Liver (tissue), 9 donors: Measurements from ENCODE around the gene ZNF330. TPM values are rescaled to one million over a fixed set of nuclear protein-coding genes. Genes with fewer than 3 reads are reported as not detected.
"Not testable (repeated sequence)": the region's sequence is repeated elsewhere in the genome, so short reads cannot be mapped to it uniquely, and the experiment has no call there.

Experiments
- DNase-seq: peaks from one replicate; pipeline ENCODE4 v3.0.0-alpha.2; 2017; ENCODE audit warnings: low spot score
- H3K27ac ChIP-seq, 2 donors: one replicate each; pipeline ENCODE4 v1.7.0; 2013; ENCODE audit warnings: inconsistent platforms in 2 of 2, low read length in 2 of 2, control low read depth in 1 of 2, low read depth in 1 of 2, mild to moderate bottlenecking in 1 of 2
- H3K27me3 ChIP-seq, 4 donors: one replicate each; pipeline versions ENCODE4 v1.6.1 to v1.7.0; 2013; ENCODE audit warnings: low read length in 3 of 4, inconsistent platforms in 1 of 4, mild to moderate bottlenecking in 1 of 4, moderate library complexity in 1 of 4; ENCODE audit not compliant: control insufficient read depth in 4 of 4, insufficient read depth in 4 of 4
- H3K36me3 ChIP-seq, 4 donors: one replicate each; pipeline versions ENCODE4 v1.6.1 to v1.7.0; 2013; ENCODE audit warnings: low read length in 3 of 4, mild to moderate bottlenecking in 3 of 4, low read depth in 1 of 4, moderate library complexity in 1 of 4; ENCODE audit not compliant: control insufficient read depth in 4 of 4, insufficient read depth in 3 of 4
- H3K4me1 ChIP-seq, 4 donors: one replicate each; pipeline versions ENCODE4 v1.6.1 to v1.7.0; 2013; ENCODE audit warnings: low read length in 3 of 4, mild to moderate bottlenecking in 3 of 4, moderate library complexity in 1 of 4; ENCODE audit not compliant: control insufficient read depth in 4 of 4, insufficient read depth in 4 of 4
- H3K4me3 ChIP-seq, 3 donors: one replicate each; pipeline versions ENCODE4 v1.6.1 to v1.7.0; 2013; ENCODE audit warnings: low read length in 3 of 3, control low read depth in 1 of 3, low read depth in 1 of 3, mild to moderate bottlenecking in 1 of 3
- H3K9ac ChIP-seq, 2 donors: one replicate each; pipeline ENCODE4 v1.7.0; 2013; ENCODE audit warnings: low read length in 2 of 2, mild to moderate bottlenecking in 2 of 2, moderate library complexity in 2 of 2, control low read depth in 1 of 2, low read depth in 1 of 2
- H3K9me3 ChIP-seq, 4 donors: one replicate each; pipeline versions ENCODE4 v1.6.1 to v1.7.0; 2013; ENCODE audit warnings: low read length in 3 of 4; ENCODE audit not compliant: control insufficient read depth in 4 of 4
- ATF3 ChIP-seq: IDR thresholded peaks from 2 replicates; pipeline ENCODE4 v1.6.1; 2016; ENCODE audit warnings: antibody characterized with exemption
- CTCF ChIP-seq: fragments of 150-350 bp; IDR thresholded peaks from 2 replicates; pipeline ENCODE4 v1.5.1; 2017; ENCODE audit warnings: improper control_type of control experiment, low read depth, low read length; ENCODE audit not compliant: missing input control
- EGR1 ChIP-seq, 2 donors: IDR thresholded peaks; 2 replicates each; pipeline ENCODE4 v1.6.1; 2016 to 2018; ENCODE audit warnings: antibody characterized with exemption in 2 of 2, low read depth in 2 of 2
- FOXA1 ChIP-seq: IDR thresholded peaks from 2 replicates; pipeline ENCODE4 v1.6.1; 2016; ENCODE audit warnings: antibody characterized with exemption
- FOXA2 ChIP-seq: IDR thresholded peaks from 2 replicates; pipeline ENCODE4 v1.6.1; 2016; ENCODE audit warnings: antibody characterized with exemption
- GABPA ChIP-seq, 2 donors: IDR thresholded peaks in 1 of 2; conservative IDR thresholded peaks in 1 of 2; 2 replicates each; pipeline ENCODE4 v1.6.1; 2016; ENCODE audit warnings: antibody characterized with exemption in 2 of 2, mild to moderate bottlenecking in 1 of 2, moderate library complexity in 1 of 2
- HNF4A ChIP-seq, 2 donors: conservative IDR thresholded peaks; 2 replicates each; pipeline ENCODE4 v1.6.1; 2016; ENCODE audit warnings: antibody characterized with exemption in 2 of 2, mild to moderate bottlenecking in 2 of 2
- HNF4G ChIP-seq: IDR thresholded peaks from 2 replicates; pipeline ENCODE4 v1.6.1; 2016; ENCODE audit warnings: antibody characterized with exemption
- JUND ChIP-seq, 2 donors: IDR thresholded peaks; 2 replicates each; pipeline ENCODE4 v1.6.1; 2016; ENCODE audit warnings: antibody characterized with exemption in 2 of 2
- MAX ChIP-seq: IDR thresholded peaks from 2 replicates; pipeline ENCODE4 v1.6.1; 2016; ENCODE audit warnings: antibody characterized with exemption
- NR2F2 ChIP-seq: IDR thresholded peaks from 2 replicates; pipeline ENCODE4 v1.6.1; 2016; ENCODE audit warnings: antibody characterized with exemption
- RAD21 ChIP-seq, 2 donors: IDR thresholded peaks; 2 replicates each; pipeline ENCODE4 v1.6.1; 2016; ENCODE audit warnings: antibody characterized with exemption in 2 of 2, mild to moderate bottlenecking in 2 of 2
- REST ChIP-seq: IDR thresholded peaks from 2 replicates; pipeline ENCODE4 v1.6.1; 2016; ENCODE audit warnings: antibody characterized with exemption, mild to moderate bottlenecking
- RXRA ChIP-seq, 2 donors: IDR thresholded peaks; 2 replicates each; pipeline ENCODE4 v1.6.1; 2017 to 2018; ENCODE audit warnings: antibody characterized with exemption in 2 of 2, mild to moderate bottlenecking in 1 of 2
- SP1 ChIP-seq: IDR thresholded peaks from 2 replicates; pipeline ENCODE4 v1.6.1; 2018; ENCODE audit warnings: antibody characterized with exemption, mild to moderate bottlenecking
- TAF1 ChIP-seq: conservative IDR thresholded peaks from 2 replicates; pipeline ENCODE4 v1.6.1; 2016; ENCODE audit warnings: antibody characterized with exemption, mild to moderate bottlenecking
- YY1 ChIP-seq: IDR thresholded peaks from 2 replicates; pipeline ENCODE4 v1.6.1; 2016; ENCODE audit warnings: antibody characterized with exemption, mild to moderate bottlenecking
- ZBTB33 ChIP-seq: IDR thresholded peaks from 2 replicates; pipeline ENCODE4 v1.6.1; 2016; ENCODE audit warnings: antibody characterized with exemption
- WGBS: extraction: QIAGEN DNeasy Blood & Tissue Kit; methylation state at CpG from one replicate; pipeline ENCODE4 v1.1.7; 2013; 5-methylcytosine and 5-hydroxymethylcytosine counted together
- polyA plus RNA-seq, 2 donors: library from polyadenylated mRNA; stranded (reverse) in 1 of 2; unstranded in 1 of 2; fragments of 200-250 nt in 1 of 2; fragments of >200 nt in 1 of 2; fragmentation: Nextera tagmentation in 1 of 2; extraction: Ambion mirVana in 1 of 2; gene quantifications; one replicate each; pipeline versions ENCODE4 v1.2.1 to v1.2.3, GENCODE V29; 2013 to 2015
- total RNA-seq, 2 donors: library from RNA; depleted of rRNA; stranded (reverse); fragments of >200 nt; gene quantifications; one replicate each; pipeline ENCODE4 v1.2.3, GENCODE V29; 2014
- donor health status: healthy.
- donor health status: healthy.
- donor health status: healthy.
- donor health status: healthy.
- donor health status: healthy.

The ZNF330 gene
- total and polyA plus RNA-seq, 4 donors, result 11.7 to 23.2 (median 19.0) TPM

- no peak for DNase-seq
- H3K27me3 ChIP-seq, result peaks cover 0 to 2% (median 0%) of the 10 kb centered on the region in 4 donors
- no peak overlapping the region for H3K27ac ChIP-seq
- no peak overlapping the region for H3K9ac ChIP-seq
- no peak for TF ChIP-seq NR2F2
- no peak for TF ChIP-seq SP1
- no peak for TF ChIP-seq GABPA (IDR thresholded peaks at IDR 0.05 in 1 of 2, conservative IDR thresholded peaks at IDR 0.05 in 1 of 2)
- no peak for TF ChIP-seq CTCF
- no peak for TF ChIP-seq FOXA1
- TF ChIP-seq ATF3, result no peak
- no peaks in the 10 kb centered on the region for H3K4me1 ChIP-seq
- no peak overlapping the region for H3K4me3 ChIP-seq
- no peaks in the 10 kb centered on the region for H3K9me3 ChIP-seq
- no peaks in the 10 kb centered on the region for H3K36me3 ChIP-seq
- 81% methylated on average over 2 of the region's 2 CpGs for WGBS
These were observed 39.5 kb upstream of the ZNF330 start for GRCh38 chr4:141180991-141181761.

- not testable (repeated sequence) for H3K27me3 ChIP-seq, H3K36me3 ChIP-seq, H3K27ac ChIP-seq, H3K9ac ChIP-seq, H3K4me3 ChIP-seq, H3K9me3 ChIP-seq, H3K4me1 ChIP-seq, DNase-seq
- WGBS, result 61% methylated on average over 2 of the region's 2 CpGs
These were observed 37.2 kb upstream of the ZNF330 start for GRCh38 chr4:141183491-141183890.

GRCh38 chr4:141192564-141192963, 28.1 kb upstream of the ZNF330 start:
- 95% methylated on average over 2 of the region's 2 CpGs for WGBS
- Histone ChIP-seq H3K4me1 (peaks cover 5 to 16% (median 12%) of the 10 kb centered on the region in 4 donors), H3K9ac (no peak overlapping the region), H3K27ac (no peak overlapping the region), H3K9me3 (no peaks in the 10 kb centered on the region), H3K27me3 (no peaks in the 10 kb centered on the region), H3K36me3 (no peaks in the 10 kb centered on the region), H3K4me3 (no peak overlapping the region)
- no peak for DNase-seq
- TF ChIP-seq TAF1 (no peak), EGR1 (IDR thresholded peaks at IDR 0.05; ENCODE audit: low read depth in 2 of 2) (no peak), FOXA2 (no peak), YY1 (no peak), JUND (IDR thresholded peaks at IDR 0.05) (no peak), REST (no peak), ZBTB33 (no peak), HNF4A (conservative IDR thresholded peaks at IDR 0.05) (no peak), RAD21 (IDR thresholded peaks at IDR 0.05) (no peak), NR2F2 (no peak), MAX (no peak), GABPA (IDR thresholded peaks at IDR 0.05 in 1 of 2, conservative IDR thresholded peaks at IDR 0.05 in 1 of 2) (no peak), SP1 (no peak), CTCF (no peak), RXRA (IDR thresholded peaks at IDR 0.05) (no peak), FOXA1 (no peak), HNF4G (no peak)
